Astrocyte of the spinal cord (primary cell): ENCODE results near the gene DNAH17.

Source experiments
- DNase-seq: peaks from one replicate; pipeline ENCODE4 v3.0.0; 2011; ENCODE audit warnings: low read depth, low spot score
- H3K4me3 ChIP-seq: 2 replicates; pipeline ENCODE4 v1.5.1; 2011; ENCODE audit warnings: low read depth, mild to moderate bottlenecking, low read length, moderate library complexity
- CTCF ChIP-seq: IDR thresholded peaks from 2 replicates; pipeline ENCODE4 v1.5.1; 2012; ENCODE audit warnings: low read depth, mild to moderate bottlenecking, low read length, inconsistent platforms
- in situ Hi-C: cut with HindIII; loops from 2 replicates; pipeline ENCODE4 v1.10.0; 2017; ENCODE audit warnings: low sequenced_read_pairs

Gene DNAH17

GRCh38 chr17:78620099-78620498, 42.9 kb upstream of the DNAH17 start:
- in situ Hi-C loops: no loop called here
- no peak for DNase-seq
- no peak for TF ChIP-seq CTCF
- H3K4me3 ChIP-seq: no peak overlapping the region

GRCh38 chr17:78619334-78619733, 42.1 kb upstream of the DNAH17 start:
- in situ Hi-C loops: no loop called here

GRCh38 chr17:78618264-78619066, 41.3 kb upstream of the DNAH17 start:
- in situ Hi-C loops: no loop called here

More at GRCh38 chr17:78619334-78619733, 42.1 kb upstream of the DNAH17 start:
- no peak overlapping the region for H3K4me3 ChIP-seq
- no peak for DNase-seq
- no peak for TF ChIP-seq CTCF

GRCh38 chr17:78617511-78618061, 40.4 kb upstream of the DNAH17 start:
- in situ Hi-C loops: no loop called here
- TF ChIP-seq CTCF: no peak
- DNase-seq: no peak
- H3K4me3 ChIP-seq: no peak overlapping the region

More at GRCh38 chr17:78618264-78619066, 41.3 kb upstream of the DNAH17 start:
- DNase-seq: no peak
- no peak overlapping the region for H3K4me3 ChIP-seq
- TF ChIP-seq CTCF: no peak

GRCh38 chr17:78616946-78617345, 39.8 kb upstream of the DNAH17 start:
- no peak overlapping the region for H3K4me3 ChIP-seq
- DNase-seq: no peak
- in situ Hi-C loops: no loop called here
- TF ChIP-seq CTCF: no peak

- no peak for DNase-seq
- H3K4me3 ChIP-seq: no peak overlapping the region
- no peak for TF ChIP-seq CTCF
- in situ Hi-C loops: no loop called here
Measured at GRCh38 chr17:78615631-78616030, 38.4 kb upstream of the DNAH17 start.
